GM18951 (cell line): ENCODE measurements around the gene AK1.
"Not testable (repeated sequence)": the region's sequence is repeated elsewhere in the genome, so short reads cannot be mapped to it uniquely, and the experiment has no call there.

Experiments used
- POLR2A ChIP-seq: IDR thresholded peaks from 4 replicates; pipeline ENCODE4 v1.6.1; 2011; ENCODE audit warnings: mild to moderate bottlenecking; ENCODE audit not compliant: insufficient read length, insufficient read depth; ENCODE audit errors: extremely low read depth
- in situ Hi-C: fragments of 300-500 bp; cut with MboI; formaldehyde crosslinking; loops from one replicate; pipeline ENCODE4 v1.12.0; 2022; ENCODE audit warnings: low sequenced_read_pairs, mixed read lengths, inconsistent platforms; ENCODE audit not compliant: unreplicated experiment

Gene AK1

DNA sequence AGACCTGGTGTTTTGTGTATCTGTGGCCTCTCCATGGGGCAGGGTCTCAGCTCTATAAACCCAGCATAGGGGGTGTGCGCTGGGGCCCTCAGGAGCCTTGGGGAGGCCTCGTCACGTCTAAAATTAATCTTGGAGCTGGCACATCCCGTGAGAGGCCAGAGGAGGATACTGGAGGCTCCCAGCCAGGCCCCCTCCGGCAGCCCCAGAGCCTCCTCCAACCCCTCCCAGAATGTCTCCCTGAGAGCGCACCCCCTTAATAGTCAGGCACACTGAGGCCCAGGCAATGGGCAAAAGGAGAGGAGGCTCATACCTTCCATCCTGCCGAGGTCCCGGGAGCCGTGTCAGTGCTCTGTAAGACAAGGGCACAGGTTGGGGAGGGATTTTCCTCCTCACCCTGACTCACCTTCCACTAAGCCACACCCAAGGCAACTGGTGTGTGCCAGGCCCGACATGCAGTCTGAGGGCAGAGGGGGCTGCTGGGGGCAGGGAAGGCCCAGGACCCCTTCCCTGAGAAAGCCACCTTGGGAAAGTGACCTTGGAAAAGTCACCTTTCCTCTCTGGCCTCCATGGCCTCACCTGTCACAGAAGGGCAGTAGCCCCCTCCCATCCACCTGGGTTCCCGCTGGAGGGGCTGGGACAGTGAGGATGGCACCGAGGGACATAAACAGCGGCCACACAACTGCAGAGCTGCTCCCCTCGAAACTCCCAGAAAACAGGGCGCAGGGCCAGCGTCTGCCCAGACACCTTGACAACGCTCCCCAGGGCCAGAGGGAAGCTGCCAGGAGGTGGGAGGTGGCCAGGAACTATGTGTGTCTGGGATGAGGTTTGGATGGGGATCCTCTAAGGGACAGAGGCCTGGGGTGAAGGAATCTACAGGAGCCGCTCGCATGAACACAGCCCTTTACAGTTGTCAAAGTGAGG is 2.9 kb downstream of the AK1 start:
- TF ChIP-seq POLR2A: no peak
- in situ Hi-C loops: no loop called here

GRCh38 chr9:127873886-127874285 is 3.6 kb downstream of the AK1 start:
- in situ Hi-C loops: no loop called here
- TF ChIP-seq POLR2A: no peak

GRCh38 chr9:127873223-127873691 is 4.2 kb downstream of the AK1 start:
- TF ChIP-seq POLR2A: no peak
- in situ Hi-C loops: no loop called here

GRCh38 chr9:127872369-127873222 is 4.9 kb downstream of the AK1 start:
- TF ChIP-seq POLR2A: no peak
- in situ Hi-C loops: no loop called here

- in situ Hi-C loops: no loop called here
- no peak for TF ChIP-seq POLR2A
These were observed 5.9 kb downstream of the AK1 start for GRCh38 chr9:127871531-127871930.

DNA sequence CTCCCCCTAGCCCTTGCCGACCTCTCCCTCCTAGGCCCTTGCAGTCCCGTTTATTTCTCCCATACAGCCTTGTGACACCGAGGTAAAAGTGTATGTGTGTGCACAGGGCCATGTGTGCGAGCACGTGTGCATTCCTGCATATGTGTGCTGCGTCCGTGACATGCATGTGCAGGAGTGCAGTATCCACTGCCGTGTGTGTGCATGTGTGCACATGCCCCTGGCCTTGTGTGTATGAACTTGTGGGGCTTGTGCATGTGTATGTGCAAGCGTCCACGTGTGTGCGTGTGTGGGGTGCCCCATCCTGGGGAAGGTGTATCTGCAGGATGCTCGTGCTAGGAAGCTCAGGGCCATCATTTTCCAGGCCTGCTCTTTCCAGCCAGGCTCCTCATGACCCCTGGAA is 6.6 kb downstream of the AK1 start:
- TF ChIP-seq POLR2A: no peak
- in situ Hi-C loops: no loop called here

- in situ Hi-C loops: not testable (repeated sequence)
These were observed 7.4 kb downstream of the AK1 start for GRCh38 chr9:127870153-127870491.

DNA sequence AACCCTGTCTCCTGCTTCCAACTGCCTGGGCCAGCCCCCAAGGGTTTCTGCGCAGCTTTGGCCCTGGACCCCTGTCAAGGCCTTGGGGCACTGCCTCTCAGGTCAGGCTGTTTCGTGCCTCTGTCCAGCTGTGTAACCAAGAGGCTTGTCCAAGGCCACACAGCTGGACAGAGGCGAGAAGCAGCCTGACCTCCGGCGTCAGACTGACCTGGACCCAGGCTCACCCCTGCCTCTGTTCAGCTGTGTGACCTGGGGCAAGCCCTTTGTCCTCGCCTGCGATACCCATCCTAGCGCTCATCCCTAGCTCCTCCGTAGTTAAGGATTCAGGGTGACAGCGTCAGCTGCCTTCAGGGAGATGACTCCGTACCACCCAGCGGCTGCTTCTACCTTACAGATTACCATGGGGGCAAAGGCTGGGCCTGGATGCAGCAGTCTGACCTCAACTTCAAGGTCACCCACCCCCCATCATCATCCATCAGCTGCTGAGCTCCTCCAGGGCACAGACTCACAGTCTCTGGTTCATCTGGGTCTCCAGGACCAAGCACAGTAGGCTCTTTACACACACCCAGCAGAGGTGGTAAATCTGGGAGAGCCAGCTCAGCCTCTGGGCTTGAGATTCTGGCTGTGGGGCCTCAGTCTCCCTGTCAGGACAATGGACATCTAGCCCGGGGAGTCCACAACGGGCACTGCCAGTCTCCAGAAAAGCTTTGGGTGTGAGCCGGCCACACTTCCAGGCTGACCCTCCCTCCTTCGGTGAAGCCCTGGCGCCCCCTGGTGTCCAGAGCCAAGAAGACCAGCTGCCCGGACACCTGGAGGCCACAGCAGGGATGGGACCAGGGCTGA is 7.9 kb downstream of the AK1 start:
- TF ChIP-seq POLR2A: no peak
- in situ Hi-C loops: no loop called here

DNA sequence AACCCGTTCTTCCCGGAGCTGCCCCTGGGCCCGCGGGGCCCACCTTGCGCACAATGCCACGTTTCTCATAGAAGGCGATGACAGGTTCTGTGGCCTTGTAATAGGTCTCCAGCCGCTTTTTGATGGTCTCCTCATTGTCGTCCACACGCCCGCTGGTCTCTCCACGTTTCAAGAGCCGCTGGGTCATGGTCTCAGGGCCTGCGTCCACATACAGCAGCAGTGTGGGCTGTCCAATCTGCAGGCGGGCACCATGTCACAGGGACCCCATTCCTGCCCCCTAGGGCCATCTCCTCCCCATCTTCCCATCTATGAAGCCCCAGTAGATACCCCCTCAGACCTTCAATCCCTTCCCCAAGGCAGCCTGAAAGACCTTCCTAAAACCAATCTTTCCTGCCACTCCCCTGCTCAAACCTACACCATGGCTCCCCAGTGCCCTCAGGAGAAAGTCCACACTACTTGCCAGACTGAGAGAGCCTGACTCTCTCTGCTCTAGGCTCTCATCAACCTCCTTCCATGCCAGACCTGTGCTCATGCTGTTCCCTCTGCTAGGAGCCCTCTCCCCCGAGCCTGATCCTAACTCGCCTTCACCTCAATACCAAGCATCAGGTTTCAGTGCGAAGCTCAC is 9.1 kb downstream of the AK1 start:
- no peak for TF ChIP-seq POLR2A
- in situ Hi-C loops: no loop called here

GRCh38 chr9:127867356-127868277 is 9.9 kb downstream of the AK1 start:
- in situ Hi-C loops: no loop called here
- TF ChIP-seq POLR2A: no peak

DNA sequence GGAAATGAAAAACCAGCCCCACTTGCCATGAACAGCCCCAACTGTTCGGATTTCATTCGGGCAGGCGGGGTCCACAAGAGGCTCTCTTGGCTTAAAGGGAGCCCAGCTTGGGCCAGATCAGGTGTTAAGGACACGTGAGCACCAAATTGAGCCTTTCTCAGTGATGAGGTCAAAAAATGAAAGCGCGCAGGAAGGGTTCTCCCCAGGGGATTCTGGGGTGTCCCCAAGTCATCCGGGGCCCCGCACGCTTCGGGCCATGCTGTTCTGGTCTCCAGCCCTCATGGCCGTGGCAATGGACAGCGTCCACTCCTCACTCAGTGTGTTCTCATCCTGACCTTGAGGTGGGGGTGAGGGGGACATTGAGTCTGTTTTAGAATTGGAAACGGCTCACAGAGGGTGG is 10.9 kb downstream of the AK1 start:
- in situ Hi-C loops: no loop called here
- TF ChIP-seq POLR2A: no peak

DNA sequence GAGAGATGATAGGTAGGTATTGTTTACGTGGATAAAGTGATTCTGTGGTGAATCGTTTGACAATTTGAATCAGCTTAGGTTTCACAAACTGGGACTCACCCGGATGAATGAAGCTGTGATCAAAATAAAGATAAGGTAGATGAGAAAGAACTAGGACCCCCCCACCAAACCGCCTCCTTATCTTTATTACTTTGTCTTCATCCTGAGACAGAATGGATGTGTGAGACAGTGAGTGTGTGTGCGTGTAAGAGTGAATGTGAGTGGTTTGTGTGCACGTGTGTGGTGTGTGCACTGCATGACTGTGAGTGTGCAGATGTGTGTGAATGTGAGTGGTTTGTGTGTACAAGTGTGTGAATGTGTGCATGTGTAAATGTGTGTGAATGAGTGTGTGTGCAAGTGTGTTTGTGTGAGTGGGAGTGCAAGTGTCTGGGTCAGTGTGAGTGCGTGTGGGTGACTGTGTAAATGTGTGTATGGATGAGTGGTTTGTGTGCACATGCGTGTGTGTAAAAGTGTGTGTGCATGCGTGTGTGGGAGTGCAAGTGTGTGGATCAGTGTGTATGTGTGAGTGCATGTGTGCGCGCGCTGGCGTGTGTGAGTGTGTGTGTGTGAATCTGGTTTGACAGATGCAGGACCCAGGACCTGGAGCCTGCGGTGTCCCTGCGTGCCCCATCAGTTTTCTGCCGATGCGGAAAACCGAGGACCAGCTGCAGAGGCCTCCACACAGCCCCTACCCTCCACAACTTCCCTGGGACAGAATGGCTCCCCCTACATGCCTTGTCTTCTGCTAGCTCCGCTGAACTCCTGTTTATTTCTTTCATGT is 11.6 kb downstream of the AK1 start:
- TF ChIP-seq POLR2A: no peak
- in situ Hi-C loops: no loop called here
